Activated CD4-positive, alpha-beta T cell treated with anti-CD3 and anti-CD28 coated beads, Interleukin-2, amount 10 ng/mL, durations not matched to agents 24 days and 14 days (primary cell): ENCODE measurements around the gene EPYC. TPM values are rescaled to one million over a fixed set of nuclear protein-coding genes. Genes with fewer than 3 reads are reported as not detected.

ENCODE experiments used
- DNase-seq: peaks from one replicate; pipeline ENCODE4 v3.0.0; 2022
- H3K27ac Mint-ChIP-seq: one replicate; pipeline ENCODE4 v1.8.0; 2022; ENCODE audit warnings: mild to moderate bottlenecking, mixed read lengths
- H3K27me3 Mint-ChIP-seq: one replicate; pipeline ENCODE4 v1.8.0; 2022; ENCODE audit warnings: mixed read lengths
- H3K36me3 Mint-ChIP-seq: one replicate; pipeline ENCODE4 v1.8.0; 2022; ENCODE audit warnings: low read depth, mild to moderate bottlenecking, mixed read lengths
- H3K4me1 Mint-ChIP-seq: one replicate; pipeline ENCODE4 v1.8.0; 2021; ENCODE audit warnings: mixed read lengths
- H3K4me3 Mint-ChIP-seq: one replicate; pipeline ENCODE4 v1.8.0; 2022; ENCODE audit warnings: mild to moderate bottlenecking, moderate library complexity, mixed read lengths
- H3K9me3 Mint-ChIP-seq: one replicate; pipeline ENCODE4 v1.8.0; 2021; ENCODE audit warnings: mixed read lengths
- intact Hi-C: fragments of 100-400 bp; cut with micrococcal nuclease; formaldehyde crosslinking; loops from one replicate; pipeline ENCODE4 v1.15.1; 2023
- total RNA-seq: library from RNA; stranded (reverse); gene quantifications from 2 replicates; pipeline ENCODE4 v1.2.3, GENCODE V29; 2022

EPYC gene
- total RNA-seq, 1 donor from 2014 or later: not detected

- no peaks in the 10 kb centered on the region for H3K36me3 Mint-ChIP-seq
- no peak overlapping the region for H3K4me3 Mint-ChIP-seq
These were observed 22.6 kb downstream of the EPYC start for GRCh38 chr12:90982170-90982569.

GRCh38 chr12:90979951-90980350, 24.8 kb downstream of the EPYC start:
- no peaks in the 10 kb centered on the region for H3K9me3 Mint-ChIP-seq
- no peak overlapping the region for H3K27ac Mint-ChIP-seq
- H3K36me3 Mint-ChIP-seq: no peaks in the 10 kb centered on the region
- DNase-seq: no peak
- no peaks in the 10 kb centered on the region for H3K4me1 Mint-ChIP-seq
- peaks cover 3% of the 10 kb centered on the region for H3K27me3 Mint-ChIP-seq
- intact Hi-C loops: loop anchor here (10.0 kb wide), 1 partner anchor 345 kb away; no protein-coding TSS in a partner anchor
- no peak overlapping the region for H3K4me3 Mint-ChIP-seq

More at GRCh38 chr12:90982170-90982569, 22.6 kb downstream of the EPYC start:
- no peaks in the 10 kb centered on the region for H3K4me1 Mint-ChIP-seq
- H3K9me3 Mint-ChIP-seq: peaks cover 3% of the 10 kb centered on the region
- H3K27ac Mint-ChIP-seq: no peak overlapping the region
- no peak for DNase-seq
- intact Hi-C loops: no loop called here
- peaks cover 3% of the 10 kb centered on the region for H3K27me3 Mint-ChIP-seq

- intact Hi-C loops: loop anchor here (10.0 kb wide), 1 partner anchor 346 kb away; no protein-coding TSS in a partner anchor
- no peak overlapping the region for H3K4me3 Mint-ChIP-seq
- DNase-seq: no peak
- peaks cover 6% of the 10 kb centered on the region for H3K27me3 Mint-ChIP-seq
- no peaks in the 10 kb centered on the region for H3K36me3 Mint-ChIP-seq
- no peak overlapping the region for H3K27ac Mint-ChIP-seq
- H3K4me1 Mint-ChIP-seq: no peaks in the 10 kb centered on the region
- no peaks in the 10 kb centered on the region for H3K9me3 Mint-ChIP-seq
These were observed 25.8 kb downstream of the EPYC start for GRCh38 chr12:90979019-90979418.

GRCh38 chr12:90978117-90978770, 26.5 kb downstream of the EPYC start:
- H3K27ac Mint-ChIP-seq: no peak overlapping the region
- H3K9me3 Mint-ChIP-seq: no peaks in the 10 kb centered on the region
- intact Hi-C loops: loop anchor here (1.0 to 10.0 kb wide), 2 partner anchors 131 to 347 kb away; no protein-coding TSS in a partner anchor
- DNase-seq: no peak
- no peaks in the 10 kb centered on the region for H3K36me3 Mint-ChIP-seq
- peaks cover 8% of the 10 kb centered on the region for H3K27me3 Mint-ChIP-seq
- no peak overlapping the region for H3K4me3 Mint-ChIP-seq
- no peaks in the 10 kb centered on the region for H3K4me1 Mint-ChIP-seq

GRCh38 chr12:90977224-90977623, 27.5 kb downstream of the EPYC start:
- no peak for DNase-seq
- Mint-ChIP-seq H3K4me3 (no peak overlapping the region), H3K4me1 (no peaks in the 10 kb centered on the region), H3K27ac (no peak overlapping the region), H3K27me3 (peaks cover 5% of the 10 kb centered on the region), H3K36me3 (no peaks in the 10 kb centered on the region), H3K9me3 (no peaks in the 10 kb centered on the region)
- intact Hi-C loops: loop anchor here (10.0 kb wide), 1 partner anchor 348 kb away; no protein-coding TSS in a partner anchor

GRCh38 chr12:90974286-90974685, 30.5 kb downstream of the EPYC start:
- DNase-seq: no peak
- Mint-ChIP-seq H3K9me3 (no peaks in the 10 kb centered on the region), H3K27ac (no peak overlapping the region), H3K36me3 (no peaks in the 10 kb centered on the region), H3K4me1 (no peaks in the 10 kb centered on the region), H3K4me3 (no peak overlapping the region), H3K27me3 (peaks cover 6% of the 10 kb centered on the region)
- intact Hi-C loops: loop anchor here (10.0 kb wide), 1 partner anchor 351 kb away; no protein-coding TSS in a partner anchor

GRCh38 chr12:90972226-90972625, 32.5 kb downstream of the EPYC start:
- Mint-ChIP-seq H3K27ac (no peak overlapping the region), H3K27me3 (peaks cover 8% of the 10 kb centered on the region), H3K4me1 (no peaks in the 10 kb centered on the region), H3K9me3 (no peaks in the 10 kb centered on the region), H3K4me3 (no peak overlapping the region), H3K36me3 (no peaks in the 10 kb centered on the region)
- intact Hi-C loops: loop anchor here (10.0 kb wide), 1 partner anchor 353 kb away; no protein-coding TSS in a partner anchor
- no peak for DNase-seq

- Mint-ChIP-seq H3K36me3 (no peaks in the 10 kb centered on the region), H3K27ac (no peak overlapping the region), H3K4me1 (no peaks in the 10 kb centered on the region), H3K9me3 (no peaks in the 10 kb centered on the region), H3K27me3 (peaks cover 10% of the 10 kb centered on the region), H3K4me3 (no peak overlapping the region)
- DNase-seq: no peak
- intact Hi-C loops: loop anchor here (10.0 kb wide), 1 partner anchor 354 kb away; no protein-coding TSS in a partner anchor
These were observed 33.9 kb downstream of the EPYC start for GRCh38 chr12:90970911-90971310.

GRCh38 chr12:90970471-90970870, 34.3 kb downstream of the EPYC start:
- H3K27me3 Mint-ChIP-seq: peaks cover 10% of the 10 kb centered on the region
- no peaks in the 10 kb centered on the region for H3K4me1 Mint-ChIP-seq
- H3K9me3 Mint-ChIP-seq: no peaks in the 10 kb centered on the region
- no peak overlapping the region for H3K27ac Mint-ChIP-seq
- no peak for DNase-seq
- intact Hi-C loops: loop anchor here (10.0 kb wide), 1 partner anchor 354 kb away; no protein-coding TSS in a partner anchor
- H3K4me3 Mint-ChIP-seq: no peak overlapping the region
- no peaks in the 10 kb centered on the region for H3K36me3 Mint-ChIP-seq

- intact Hi-C loops: loop anchor here (10.0 kb wide), 1 partner anchor 355 kb away; no protein-coding TSS in a partner anchor
- no peak overlapping the region for H3K4me3 Mint-ChIP-seq
- H3K9me3 Mint-ChIP-seq: no peaks in the 10 kb centered on the region
- no peak overlapping the region for H3K27ac Mint-ChIP-seq
- H3K27me3 Mint-ChIP-seq: peaks cover 10% of the 10 kb centered on the region
- DNase-seq: no peak
- H3K36me3 Mint-ChIP-seq: no peaks in the 10 kb centered on the region
- H3K4me1 Mint-ChIP-seq: no peaks in the 10 kb centered on the region
These were observed 34.9 kb downstream of the EPYC start for GRCh38 chr12:90969851-90970250.

GRCh38 chr12:90969346-90969745, 35.4 kb downstream of the EPYC start:
- no peak overlapping the region for H3K27ac Mint-ChIP-seq
- H3K4me3 Mint-ChIP-seq: no peak overlapping the region
- no peaks in the 10 kb centered on the region for H3K36me3 Mint-ChIP-seq
- no peaks in the 10 kb centered on the region for H3K4me1 Mint-ChIP-seq
- intact Hi-C loops: no loop called here
- peaks cover 7% of the 10 kb centered on the region for H3K27me3 Mint-ChIP-seq
- no peak for DNase-seq
- H3K9me3 Mint-ChIP-seq: no peaks in the 10 kb centered on the region

GRCh38 chr12:90965204-90965603, 39.6 kb downstream of the EPYC start:
- Mint-ChIP-seq H3K27me3 (peaks cover 5% of the 10 kb centered on the region), H3K36me3 (no peaks in the 10 kb centered on the region), H3K9me3 (no peaks in the 10 kb centered on the region), H3K27ac (no peak overlapping the region), H3K4me1 (no peaks in the 10 kb centered on the region), H3K4me3 (no peak overlapping the region)
- no peak for DNase-seq
- intact Hi-C loops: no loop called here

GRCh38 chr12:90964616-90965015, 40.2 kb downstream of the EPYC start:
- Mint-ChIP-seq H3K9me3 (no peaks in the 10 kb centered on the region), H3K4me1 (no peaks in the 10 kb centered on the region), H3K27ac (no peak overlapping the region), H3K36me3 (no peaks in the 10 kb centered on the region), H3K4me3 (no peak overlapping the region), H3K27me3 (peaks cover 5% of the 10 kb centered on the region)
- intact Hi-C loops: no loop called here
- DNase-seq: no peak

GRCh38 chr12:90963946-90964345, 40.8 kb downstream of the EPYC start:
- no peak overlapping the region for H3K4me3 Mint-ChIP-seq
- no peak for DNase-seq

More at GRCh38 chr12:90963946-90964345, 40.8 kb downstream of the EPYC start:
- Mint-ChIP-seq H3K27ac (no peak overlapping the region), H3K36me3 (no peaks in the 10 kb centered on the region), H3K4me1 (no peaks in the 10 kb centered on the region), H3K9me3 (no peaks in the 10 kb centered on the region), H3K27me3 (peaks cover 4% of the 10 kb centered on the region)
- intact Hi-C loops: no loop called here
